DMS53 (cell line): ENCODE results near the gene PODXL2.
A peak's percentile ranks its signal among the peaks of the same experiment; 100 is the strongest.
"Not testable (repeated sequence)": the region's sequence is repeated elsewhere in the genome, so short reads cannot be mapped to it uniquely, and the experiment has no call there.

Source experiments
- DNase-seq: peaks from one replicate; lab custom pipeline; 2025; lab: John Stamatoyannopoulos, UW

PODXL2 gene

GRCh38 chr3:127691489-127691888 lies 62.5 kb downstream of the PODXL2 start:
- no peak for DNase-seq

GRCh38 chr3:127691974-127692373 lies 63.0 kb downstream of the PODXL2 start:
- no peak for DNase-seq

- no peak for DNase-seq
These were observed 63.7 kb downstream of the PODXL2 start for GRCh38 chr3:127692501-127693335.

GRCh38 chr3:127693336-127693843 lies 64.4 kb downstream of the PODXL2 start:
- DNase-seq = no peak

- DNase-seq = peak; percentile 89
These were observed 65.7 kb downstream of the PODXL2 start for GRCh38 chr3:127694467-127695215.

- DNase-seq = peak; percentile 70
These were observed 68.7 kb downstream of the PODXL2 start for GRCh38 chr3:127697551-127698240.

GRCh38 chr3:127698286-127698685 lies 69.3 kb downstream of the PODXL2 start:
- no peak for DNase-seq

- DNase-seq = no peak
These were observed 69.9 kb downstream of the PODXL2 start for GRCh38 chr3:127698691-127699415.

- no peak for DNase-seq
These were observed 70.7 kb downstream of the PODXL2 start for GRCh38 chr3:127699416-127700300.

- DNase-seq = no peak
These were observed 71.4 kb downstream of the PODXL2 start for GRCh38 chr3:127700406-127700805.

GRCh38 chr3:127701280-127701911 lies 72.4 kb downstream of the PODXL2 start:
- no peak for DNase-seq

GRCh38 chr3:127702151-127702578 lies 73.2 kb downstream of the PODXL2 start:
- DNase-seq = no peak

GRCh38 chr3:127704840-127705239 lies 75.9 kb downstream of the PODXL2 start:
- DNase-seq = not testable (repeated sequence)

- DNase-seq = no peak
These were observed 77.3 kb downstream of the PODXL2 start for GRCh38 chr3:127706312-127706711.

- DNase-seq = no peak
These were observed 77.9 kb downstream of the PODXL2 start for GRCh38 chr3:127706785-127707351.

GRCh38 chr3:127707851-127708411 lies 78.9 kb downstream of the PODXL2 start:
- DNase-seq = no peak

GRCh38 chr3:127708837-127709236 lies 79.9 kb downstream of the PODXL2 start:
- DNase-seq = no peak

- no peak for DNase-seq
These were observed 80.5 kb downstream of the PODXL2 start for GRCh38 chr3:127709320-127710060.
